ENCODE measurements around the gene THEM4.

DNA sequence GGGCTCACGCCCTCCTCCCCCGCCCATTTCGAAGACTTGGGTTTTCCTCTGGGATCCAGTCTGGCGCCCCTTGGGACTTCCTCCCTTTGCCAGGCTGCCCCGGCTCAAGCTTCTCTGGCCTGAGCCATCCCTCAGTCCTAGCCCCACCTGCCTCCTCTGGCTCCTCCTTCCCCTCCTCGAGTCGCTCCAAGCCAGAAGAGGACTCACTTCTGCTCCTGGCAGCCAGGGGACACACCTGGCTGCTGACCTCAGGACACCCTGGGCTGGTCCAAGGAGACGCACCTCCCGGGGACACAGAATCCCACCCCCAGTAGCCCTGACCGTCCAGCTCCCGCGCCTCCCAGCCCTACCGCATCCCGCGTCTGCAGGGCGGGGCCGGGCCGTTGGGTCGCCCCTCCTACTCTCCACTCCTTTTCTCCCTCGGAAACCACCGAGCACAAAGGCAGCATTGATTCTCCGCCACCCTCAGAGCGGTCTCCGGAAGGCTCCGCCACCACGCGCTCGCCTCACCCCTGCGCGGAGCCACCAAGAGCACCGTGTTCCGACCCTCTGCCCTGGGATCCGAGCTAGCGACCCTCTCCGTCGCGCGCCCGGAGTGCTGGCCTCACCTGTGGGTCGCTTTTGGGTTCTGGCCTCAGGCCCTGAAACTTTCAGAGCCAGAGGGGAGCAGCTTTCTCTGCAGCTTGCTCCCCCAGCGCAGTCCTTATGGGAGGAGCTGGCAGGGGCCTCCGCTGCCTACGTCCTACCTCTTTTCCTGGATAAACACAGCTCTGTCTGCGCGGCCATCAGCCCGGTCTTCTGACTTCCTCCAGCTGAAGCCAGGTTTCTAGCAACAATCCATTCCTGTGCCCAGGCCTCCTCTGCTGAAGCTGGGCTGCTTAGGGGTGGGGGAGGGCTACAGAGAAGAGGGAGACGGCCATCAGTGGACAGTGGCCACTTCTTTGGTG lies 69.6 kb downstream of the THEM4 start, which contains the start of gene C2CD4D:
- TF ChIP-seq, protein P1, sequence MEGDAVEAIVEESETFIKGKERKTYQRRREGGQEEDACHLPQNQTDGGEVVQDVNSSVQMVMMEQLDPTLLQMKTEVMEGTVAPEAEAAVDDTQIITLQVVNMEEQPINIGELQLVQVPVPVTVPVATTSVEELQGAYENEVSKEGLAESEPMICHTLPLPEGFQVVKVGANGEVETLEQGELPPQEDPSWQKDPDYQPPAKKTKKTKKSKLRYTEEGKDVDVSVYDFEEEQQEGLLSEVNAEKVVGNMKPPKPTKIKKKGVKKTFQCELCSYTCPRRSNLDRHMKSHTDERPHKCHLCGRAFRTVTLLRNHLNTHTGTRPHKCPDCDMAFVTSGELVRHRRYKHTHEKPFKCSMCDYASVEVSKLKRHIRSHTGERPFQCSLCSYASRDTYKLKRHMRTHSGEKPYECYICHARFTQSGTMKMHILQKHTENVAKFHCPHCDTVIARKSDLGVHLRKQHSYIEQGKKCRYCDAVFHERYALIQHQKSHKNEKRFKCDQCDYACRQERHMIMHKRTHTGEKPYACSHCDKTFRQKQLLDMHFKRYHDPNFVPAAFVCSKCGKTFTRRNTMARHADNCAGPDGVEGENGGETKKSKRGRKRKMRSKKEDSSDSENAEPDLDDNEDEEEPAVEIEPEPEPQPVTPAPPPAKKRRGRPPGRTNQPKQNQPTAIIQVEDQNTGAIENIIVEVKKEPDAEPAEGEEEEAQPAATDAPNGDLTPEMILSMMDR (IDR thresholded peaks at IDR 0.05) = no peak
- TF ChIP-seq ATF3 (CRISPR knock-in tag; conservative IDR thresholded peaks at IDR 0.05) (no peak), ZNF232 (CRISPR knock-in tag; IDR thresholded peaks at IDR 0.05) (peak; percentile 84; the same call in 1 of the 2 replicates), GRHL2 (CRISPR knock-in tag; IDR thresholded peaks at IDR 0.05; ENCODE audit: insufficient replicate concordance, severe bottlenecking) (no peak), CREM (CRISPR knock-in tag; IDR thresholded peaks at IDR 0.05) (no peak; the same call in 1 of the 2 replicates), ESRRA (CRISPR knock-in tag; IDR thresholded peaks at IDR 0.05; ENCODE audit: borderline replicate concordance) (no peak), SP1 (CRISPR knock-in tag; conservative IDR thresholded peaks at IDR 0.05) (peak; percentile 85)

Data from WTC11 (cell line).